ENCODE measurements around the gene TMUB1. TPM values are rescaled to one million over a fixed set of nuclear protein-coding genes. Genes with fewer than 3 reads are reported as not detected.

TMUB1 gene
- total RNA-seq, 1 experiment from 2014 or later = 45.4 TPM

GRCh38 chr7:151068069-151068773 lies 15.1 kb downstream of the TMUB1 start:
- H2BK15ac ChIP-seq (ENCODE audit: low read depth, low read length) = no peak overlapping the region
- H3T11ph ChIP-seq (ENCODE audit: low read length) = no peak overlapping the region
- H3K4me2 ChIP-seq (ENCODE audit: insufficient read depth, insufficient read length, low read length) = no peak overlapping the region
- no peak overlapping the region for H4K5ac ChIP-seq (ENCODE audit: insufficient read length, low read depth, low read length)
- no peak overlapping the region for H4K8ac ChIP-seq (replicated peaks; ENCODE audit: insufficient read length, low read depth, low read length)
- no peak overlapping the region; the same call in 1 of the 2 replicates for H3K14ac ChIP-seq (ENCODE audit: insufficient read depth, low read length)
- no peak overlapping the region for H3K9ac ChIP-seq (ENCODE audit: extremely low read depth, insufficient read length, low read length)
- WGBS (ENCODE audit: extremely low coverage, insufficient read length, low lambda C conversion rate) = no CpG with 5 or more reads among the region's 12 CpGs
- no peaks in the 10 kb centered on the region for H3K79me2 ChIP-seq (ENCODE audit: insufficient read depth, low read length)
- H2BK20ac ChIP-seq (ENCODE audit: low read depth, low read length, poor library complexity, severe bottlenecking) = no peak overlapping the region
- Mint-ChIP-seq H3K4me3 (peak overlapping the region in 1 of 2 experiments; percentile 25; a peak in 2 of 5 replicates), H3K27ac (peak overlapping the region; percentile 83 to 90 (median 85); a peak in 5 of 7 replicates), H3K27me3 (ENCODE audit: low read depth) (no peaks in the 10 kb centered on the region), H3K36me3 (ENCODE audit: insufficient read depth in 1 of 3, low read depth in 3 of 3) (peaks cover 42 to 74% (median 66%) of the 10 kb centered on the region in 3 experiments; a peak in 6 of 7 replicates), H3K4me1 (peaks cover 14 to 16% of the 10 kb centered on the region in 2 experiments), H3K9me3 (no peaks in the 10 kb centered on the region; a peak in 1 of 5 replicates)
- no peak overlapping the region for H2BK5ac ChIP-seq (ENCODE audit: insufficient read length, low read length)
- H2AK5ac ChIP-seq (ENCODE audit: insufficient read length, low read length) = no peak overlapping the region
- H3K9me3 ChIP-seq (ENCODE audit: control insufficient read depth, low read depth, low read length) = no peaks in the 10 kb centered on the region
- H3K23ac ChIP-seq (ENCODE audit: insufficient read length, low read depth, low read length) = no peak overlapping the region
- no peaks in the 10 kb centered on the region; the same call in 1 of the 2 replicates for H3K4me1 ChIP-seq (ENCODE audit: insufficient read depth, low read length)
- TF ChIP-seq, protein P1, sequence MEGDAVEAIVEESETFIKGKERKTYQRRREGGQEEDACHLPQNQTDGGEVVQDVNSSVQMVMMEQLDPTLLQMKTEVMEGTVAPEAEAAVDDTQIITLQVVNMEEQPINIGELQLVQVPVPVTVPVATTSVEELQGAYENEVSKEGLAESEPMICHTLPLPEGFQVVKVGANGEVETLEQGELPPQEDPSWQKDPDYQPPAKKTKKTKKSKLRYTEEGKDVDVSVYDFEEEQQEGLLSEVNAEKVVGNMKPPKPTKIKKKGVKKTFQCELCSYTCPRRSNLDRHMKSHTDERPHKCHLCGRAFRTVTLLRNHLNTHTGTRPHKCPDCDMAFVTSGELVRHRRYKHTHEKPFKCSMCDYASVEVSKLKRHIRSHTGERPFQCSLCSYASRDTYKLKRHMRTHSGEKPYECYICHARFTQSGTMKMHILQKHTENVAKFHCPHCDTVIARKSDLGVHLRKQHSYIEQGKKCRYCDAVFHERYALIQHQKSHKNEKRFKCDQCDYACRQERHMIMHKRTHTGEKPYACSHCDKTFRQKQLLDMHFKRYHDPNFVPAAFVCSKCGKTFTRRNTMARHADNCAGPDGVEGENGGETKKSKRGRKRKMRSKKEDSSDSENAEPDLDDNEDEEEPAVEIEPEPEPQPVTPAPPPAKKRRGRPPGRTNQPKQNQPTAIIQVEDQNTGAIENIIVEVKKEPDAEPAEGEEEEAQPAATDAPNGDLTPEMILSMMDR (conservative IDR thresholded peaks at IDR 0.05) = no peak
- no peak overlapping the region for H2AFZ ChIP-seq (ENCODE audit: low read length)
- no peaks in the 10 kb centered on the region for H3K23me2 ChIP-seq (ENCODE audit: insufficient read length, low read depth, low read length, poor library complexity, severe bottlenecking)
- no peaks in the 10 kb centered on the region for H3K79me1 ChIP-seq (ENCODE audit: insufficient read depth, low read depth, low read length, poor library complexity, severe bottlenecking)
- no peaks in the 10 kb centered on the region for H4K20me1 ChIP-seq (ENCODE audit: control insufficient read depth, insufficient read depth, insufficient read length)
- no peaks in the 10 kb centered on the region for H3K27me3 ChIP-seq (ENCODE audit: insufficient read depth, low read length)
- H3K56ac ChIP-seq (ENCODE audit: insufficient read length, low read depth, low read length) = no peak overlapping the region
- H3K27ac ChIP-seq (ENCODE audit: insufficient read length, low read depth, low read length) = peak overlapping the region; percentile 62
- no peak overlapping the region for H2BK12ac ChIP-seq (ENCODE audit: insufficient read length, low read depth, low read length)
- H3K4ac ChIP-seq (ENCODE audit: low read depth, low read length) = no peak overlapping the region
- H4K91ac ChIP-seq (ENCODE audit: insufficient read length, low read depth, low read length) = no peak overlapping the region
- DNase-seq = no peak
- no peak overlapping the region for H3K18ac ChIP-seq (ENCODE audit: insufficient read length, low read depth, low read length)
- H2BK120ac ChIP-seq (ENCODE audit: low read depth, low read length, poor library complexity, severe bottlenecking) = no peak overlapping the region

Data from H9 (cell line).